ENCODE data around the gene CLCN6. TPM values are rescaled to one million over a fixed set of nuclear protein-coding genes. Genes with fewer than 3 reads are reported as not detected.

CLCN6 gene
- polyA plus RNA-seq, 1 donor (not counting 4 experiments of a cell fraction or from before 2014, with no cell fraction given), result 7.4 TPM

- TF ChIP-seq, protein P1, sequence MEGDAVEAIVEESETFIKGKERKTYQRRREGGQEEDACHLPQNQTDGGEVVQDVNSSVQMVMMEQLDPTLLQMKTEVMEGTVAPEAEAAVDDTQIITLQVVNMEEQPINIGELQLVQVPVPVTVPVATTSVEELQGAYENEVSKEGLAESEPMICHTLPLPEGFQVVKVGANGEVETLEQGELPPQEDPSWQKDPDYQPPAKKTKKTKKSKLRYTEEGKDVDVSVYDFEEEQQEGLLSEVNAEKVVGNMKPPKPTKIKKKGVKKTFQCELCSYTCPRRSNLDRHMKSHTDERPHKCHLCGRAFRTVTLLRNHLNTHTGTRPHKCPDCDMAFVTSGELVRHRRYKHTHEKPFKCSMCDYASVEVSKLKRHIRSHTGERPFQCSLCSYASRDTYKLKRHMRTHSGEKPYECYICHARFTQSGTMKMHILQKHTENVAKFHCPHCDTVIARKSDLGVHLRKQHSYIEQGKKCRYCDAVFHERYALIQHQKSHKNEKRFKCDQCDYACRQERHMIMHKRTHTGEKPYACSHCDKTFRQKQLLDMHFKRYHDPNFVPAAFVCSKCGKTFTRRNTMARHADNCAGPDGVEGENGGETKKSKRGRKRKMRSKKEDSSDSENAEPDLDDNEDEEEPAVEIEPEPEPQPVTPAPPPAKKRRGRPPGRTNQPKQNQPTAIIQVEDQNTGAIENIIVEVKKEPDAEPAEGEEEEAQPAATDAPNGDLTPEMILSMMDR (optimal IDR thresholded peaks at IDR 0.05 in 1 of 3, IDR thresholded peaks at IDR 0.05 in 1 of 3, conservative IDR thresholded peaks at IDR 0.05 in 1 of 3; ENCODE audit: extremely low read depth in 1 of 3, insufficient read depth in 2 of 3, low read length in 3 of 3), result no peak
- TF ChIP-seq EZH2 (IDR thresholded peaks at IDR 0.05; ENCODE audit: low read length), result no peak
- H3K9me1 ChIP-seq (ENCODE audit: control insufficient read depth, extremely low read depth, insufficient read depth, low read length), result no peaks in the 10 kb centered on the region
- dilution Hi-C loops (cut with MboI; ENCODE audit: extremely low pct_ligation_motif_present, low sequenced_read_pairs), result no loop called here
- H3K36me3 ChIP-seq (ENCODE audit: control insufficient read depth in 2 of 2, extremely low read depth in 1 of 2, insufficient read depth in 2 of 2, low read length in 2 of 2), result peaks cover 0 to 5% of the 10 kb centered on the region in 2 experiments
- FAIRE-seq (no peak), DNase-seq (ENCODE audit: low read depth, low spot score) (no peak)
- H3K9me3 ChIP-seq (ENCODE audit: control insufficient read depth, low read depth, low read length), result no peaks in the 10 kb centered on the region
- H3K27me3 ChIP-seq (ENCODE audit: control insufficient read depth, extremely low read depth, insufficient read depth, low read length), result no peaks in the 10 kb centered on the region
- H3K79me2 ChIP-seq (ENCODE audit: control insufficient read depth, insufficient read depth, low read length), result no peaks in the 10 kb centered on the region
- H2AFZ ChIP-seq (ENCODE audit: control insufficient read depth, low read length), result no peak overlapping the region
- peaks cover 28% of the 10 kb centered on the region for H3K4me1 ChIP-seq (ENCODE audit: control insufficient read depth, extremely low read depth, insufficient read depth, low read length)
- no peak overlapping the region for H3K4me3 ChIP-seq (ENCODE audit: control insufficient read depth in 2 of 3, extremely low read depth in 1 of 3, insufficient read depth in 2 of 3, low read depth in 1 of 3, low read length in 3 of 3)
- no peak overlapping the region for H3K27ac ChIP-seq (ENCODE audit: control insufficient read depth, insufficient read depth, low read length)
- H3K4me2 ChIP-seq (ENCODE audit: control insufficient read depth, extremely low read depth, insufficient read depth, low read depth, low read length), result no peak overlapping the region
- no peak overlapping the region for H3K9ac ChIP-seq (ENCODE audit: control insufficient read depth, extremely low read depth, insufficient read depth, low read length)
- no peaks in the 10 kb centered on the region for H4K20me1 ChIP-seq (ENCODE audit: control insufficient read depth, extremely low read depth, insufficient read depth, low read length)
These were observed 16.6 kb upstream of the CLCN6 start for GRCh38 chr1:11789126-11790067.

DNA sequence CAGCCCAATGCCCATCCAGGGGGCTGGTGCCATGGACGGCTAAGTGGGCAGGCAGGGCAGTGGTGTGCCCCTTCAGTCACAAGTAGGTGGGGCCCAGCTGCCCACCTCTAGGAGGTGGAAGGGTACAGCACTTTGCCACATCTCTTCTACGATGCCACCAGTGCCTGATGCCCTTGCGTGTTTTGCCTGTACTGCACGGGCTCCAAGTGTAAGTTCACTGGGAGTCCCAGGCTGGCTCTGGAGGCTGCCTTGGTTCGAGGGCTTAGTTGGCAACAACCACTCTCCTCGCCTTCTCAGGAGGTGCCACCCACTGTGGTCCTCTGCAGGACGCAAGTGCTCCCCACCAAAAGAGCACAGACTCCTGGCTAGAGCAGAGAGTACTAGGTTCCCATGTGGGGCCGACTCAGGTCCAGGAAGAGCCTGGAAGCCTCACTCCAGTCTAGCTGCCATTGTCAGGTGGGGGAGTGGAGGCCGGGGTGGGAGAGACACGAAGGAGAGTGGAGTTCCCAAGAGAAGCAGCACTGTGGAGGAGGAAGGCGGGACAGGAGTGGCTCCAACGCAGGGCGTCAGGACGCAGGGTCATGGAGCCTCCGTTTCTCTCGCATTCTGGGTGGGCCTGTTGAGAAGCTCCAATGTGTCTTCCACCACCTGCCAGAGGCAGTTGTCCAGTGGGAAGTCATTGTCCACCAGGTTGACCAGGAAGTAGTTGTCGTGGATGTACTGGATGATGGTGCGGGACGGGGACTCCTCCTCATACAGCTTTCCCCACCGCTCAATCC lies 15.7 kb upstream of the CLCN6 start:
- no peak for DNase-seq (ENCODE audit: low read depth, low spot score)
- no peaks in the 10 kb centered on the region for H3K9me3 ChIP-seq (ENCODE audit: control insufficient read depth, low read depth, low read length)
- no peak for FAIRE-seq
- peaks cover 0 to 7% of the 10 kb centered on the region in 2 experiments for H3K36me3 ChIP-seq (ENCODE audit: control insufficient read depth in 2 of 2, extremely low read depth in 1 of 2, insufficient read depth in 2 of 2, low read length in 2 of 2)
- TF ChIP-seq, protein P1 (optimal IDR thresholded peaks at IDR 0.05 in 1 of 3, IDR thresholded peaks at IDR 0.05 in 1 of 3, conservative IDR thresholded peaks at IDR 0.05 in 1 of 3; ENCODE audit: extremely low read depth in 1 of 3, insufficient read depth in 2 of 3, low read length in 3 of 3), result no peak
- TF ChIP-seq EZH2 (IDR thresholded peaks at IDR 0.05; ENCODE audit: low read length), result no peak
- no peaks in the 10 kb centered on the region for H4K20me1 ChIP-seq (ENCODE audit: control insufficient read depth, extremely low read depth, insufficient read depth, low read length)
- H3K4me1 ChIP-seq (ENCODE audit: control insufficient read depth, extremely low read depth, insufficient read depth, low read length), result peaks cover 28% of the 10 kb centered on the region
- dilution Hi-C loops (cut with MboI; ENCODE audit: extremely low pct_ligation_motif_present, low sequenced_read_pairs), result no loop called here
- no peak overlapping the region for H3K27ac ChIP-seq (ENCODE audit: control insufficient read depth, insufficient read depth, low read length)
- no peak overlapping the region for H3K4me2 ChIP-seq (ENCODE audit: control insufficient read depth, extremely low read depth, insufficient read depth, low read depth, low read length)
- H3K9me1 ChIP-seq (ENCODE audit: control insufficient read depth, extremely low read depth, insufficient read depth, low read length), result no peaks in the 10 kb centered on the region
- H2AFZ ChIP-seq (ENCODE audit: control insufficient read depth, low read length), result no peak overlapping the region
- no peak overlapping the region for H3K9ac ChIP-seq (ENCODE audit: control insufficient read depth, extremely low read depth, insufficient read depth, low read length)
- H3K27me3 ChIP-seq (ENCODE audit: control insufficient read depth, extremely low read depth, insufficient read depth, low read length), result no peaks in the 10 kb centered on the region
- H3K4me3 ChIP-seq (ENCODE audit: control insufficient read depth in 2 of 3, extremely low read depth in 1 of 3, insufficient read depth in 2 of 3, low read depth in 1 of 3, low read length in 3 of 3), result no peak overlapping the region
- no peaks in the 10 kb centered on the region for H3K79me2 ChIP-seq (ENCODE audit: control insufficient read depth, insufficient read depth, low read length)

Data from keratinocyte (primary cell).